ENCODE measurements around the gene HDDC2. TPM values are rescaled to one million over a fixed set of nuclear protein-coding genes. Genes with fewer than 3 reads are reported as not detected.

The HDDC2 gene
- total and polyA plus RNA-seq, 9 of the 15 experiments (the other 6 are each of a cell fraction or from before 2014, with no cell fraction given), result 194 to 632 (median 294) TPM

DNA sequence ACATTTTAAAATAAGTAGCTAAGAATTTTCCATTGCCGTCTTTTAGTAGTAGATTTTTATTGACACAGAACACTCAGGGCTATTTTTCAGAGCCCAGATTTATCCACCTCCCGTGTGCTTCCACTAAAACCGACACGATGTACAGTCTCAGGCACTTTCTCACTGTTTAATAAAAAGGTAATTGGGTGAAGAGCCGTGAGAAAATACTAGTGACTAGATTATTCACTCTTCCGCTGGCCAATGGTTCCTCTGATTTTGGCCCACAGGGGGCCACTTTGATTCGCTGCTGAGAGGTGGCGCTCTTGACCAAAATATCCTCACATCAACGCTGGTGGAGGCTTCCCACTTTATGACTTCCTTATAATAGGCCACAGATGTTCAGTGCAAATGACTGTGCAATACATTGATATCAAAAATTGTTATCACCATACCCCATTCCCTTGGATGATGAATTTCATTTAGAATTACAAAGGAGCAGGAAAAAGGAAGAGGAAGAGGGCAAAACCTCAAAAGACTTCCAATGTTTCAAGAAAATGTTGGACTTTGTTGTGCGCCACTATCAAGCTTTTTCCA is 12.3 kb upstream of the HDDC2 start (continued):
- TF ChIP-seq CC2D1A (IDR thresholded peaks at IDR 0.05), result 0 out of 2 replicates have a peak, but pooled peaks have one; percentile 44
- TF ChIP-seq NFE2 (IDR thresholded peaks at IDR 0.05; ENCODE audit: low read depth), result peak; percentile 46; the same call in 1 of the 2 replicates
- TF ChIP-seq REST (IDR thresholded peaks at IDR 0.05; ENCODE audit: borderline replicate concordance), result peak; percentile 83; the same call in 1 of the 2 replicates
- TF ChIP-seq REST (CRISPR knock-in tag; IDR thresholded peaks at IDR 0.05; ENCODE audit: low read depth), result no peak
- no peak for TF ChIP-seq ZFX (CRISPR knock-in tag; IDR thresholded peaks at IDR 0.05)
- TF ChIP-seq U2AF1 (optimal IDR thresholded peaks at IDR 0.05; ENCODE audit: low read depth, low read length), result no peak
- no peak for TF ChIP-seq MED1 (CRISPR knock-in tag; IDR thresholded peaks at IDR 0.05; ENCODE audit: borderline replicate concordance)
- TF ChIP-seq, protein P1, sequence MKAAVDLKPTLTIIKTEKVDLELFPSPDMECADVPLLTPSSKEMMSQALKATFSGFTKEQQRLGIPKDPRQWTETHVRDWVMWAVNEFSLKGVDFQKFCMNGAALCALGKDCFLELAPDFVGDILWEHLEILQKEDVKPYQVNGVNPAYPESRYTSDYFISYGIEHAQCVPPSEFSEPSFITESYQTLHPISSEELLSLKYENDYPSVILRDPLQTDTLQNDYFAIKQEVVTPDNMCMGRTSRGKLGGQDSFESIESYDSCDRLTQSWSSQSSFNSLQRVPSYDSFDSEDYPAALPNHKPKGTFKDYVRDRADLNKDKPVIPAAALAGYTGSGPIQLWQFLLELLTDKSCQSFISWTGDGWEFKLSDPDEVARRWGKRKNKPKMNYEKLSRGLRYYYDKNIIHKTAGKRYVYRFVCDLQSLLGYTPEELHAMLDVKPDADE (conservative IDR thresholded peaks at IDR 0.05; ENCODE audit: control insufficient read depth, low read depth, low read length), result no peak
- no peak for TF ChIP-seq TFAP4 (CRISPR knock-in tag; IDR thresholded peaks at IDR 0.05; ENCODE audit: borderline replicate concordance)
- TF ChIP-seq RNF219 (CRISPR knock-in tag; IDR thresholded peaks at IDR 0.05), result no peak
- TF ChIP-seq MCM2 (IDR thresholded peaks at IDR 0.05; ENCODE audit: low read depth), result no peak
- TF ChIP-seq, protein P2, sequence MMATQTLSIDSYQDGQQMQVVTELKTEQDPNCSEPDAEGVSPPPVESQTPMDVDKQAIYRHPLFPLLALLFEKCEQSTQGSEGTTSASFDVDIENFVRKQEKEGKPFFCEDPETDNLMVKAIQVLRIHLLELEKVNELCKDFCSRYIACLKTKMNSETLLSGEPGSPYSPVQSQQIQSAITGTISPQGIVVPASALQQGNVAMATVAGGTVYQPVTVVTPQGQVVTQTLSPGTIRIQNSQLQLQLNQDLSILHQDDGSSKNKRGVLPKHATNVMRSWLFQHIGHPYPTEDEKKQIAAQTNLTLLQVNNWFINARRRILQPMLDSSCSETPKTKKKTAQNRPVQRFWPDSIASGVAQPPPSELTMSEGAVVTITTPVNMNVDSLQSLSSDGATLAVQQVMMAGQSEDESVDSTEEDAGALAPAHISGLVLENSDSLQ (IDR thresholded peaks at IDR 0.05), result no peak
- no peak for TF ChIP-seq POLR2G (IDR thresholded peaks at IDR 0.05; ENCODE audit: low read depth, low read length)
- TF ChIP-seq ZNF583 (CRISPR knock-in tag; IDR thresholded peaks at IDR 0.05), result no peak
- TF ChIP-seq TCF7L2 (IDR thresholded peaks at IDR 0.05; ENCODE audit: low read depth, low read length), result no peak
